Mesenchymal stem cell (in vitro differentiated cells and primary cell): Measurements from ENCODE around the gene COL3A1.
A peak's percentile ranks its signal among the peaks of the same experiment; 100 is the strongest.

Source experiments
- DNase-seq: peaks from one replicate; pipeline ENCODE4 v3.0.0-alpha.2; 2013
- H2AFZ ChIP-seq: one replicate; pipeline ENCODE4 v1.6.1; 2013; ENCODE audit warnings: low read depth, mild to moderate bottlenecking, control low read depth, inconsistent platforms, low read length, moderate library complexity
- H2AK5ac ChIP-seq: 2 replicates; pipeline ENCODE4 v1.6.1; 2013; ENCODE audit warnings: low read length, moderate library complexity, mild to moderate bottlenecking, inconsistent platforms; ENCODE audit not compliant: severe bottlenecking
- H2BK120ac ChIP-seq: one replicate; pipeline ENCODE4 v1.6.1; 2013; ENCODE audit warnings: low read depth, mild to moderate bottlenecking, inconsistent platforms, low read length, moderate library complexity
- H2BK12ac ChIP-seq, 2 experiments: one replicate each; pipeline ENCODE4 v1.6.1; 2013; ENCODE audit warnings: inconsistent platforms in 2 of 2, low read length in 2 of 2, mild to moderate bottlenecking in 2 of 2, moderate library complexity in 2 of 2, control low read depth in 1 of 2
- H2BK15ac ChIP-seq: one replicate; pipeline ENCODE4 v1.6.1; 2013; ENCODE audit warnings: mild to moderate bottlenecking, low read depth, inconsistent platforms; ENCODE audit not compliant: poor library complexity, severe bottlenecking
- H2BK5ac ChIP-seq: 2 replicates; pipeline ENCODE4 v1.6.1; 2013; ENCODE audit warnings: low read depth, mild to moderate bottlenecking, low read length, control low read depth, inconsistent platforms; ENCODE audit not compliant: poor library complexity, severe bottlenecking
- H3K14ac ChIP-seq, 2 experiments: one replicate each; pipeline ENCODE4 v1.6.1; 2013; ENCODE audit warnings: inconsistent platforms in 2 of 2, low read length in 2 of 2, control low read depth in 1 of 2, mild to moderate bottlenecking in 1 of 2, moderate library complexity in 1 of 2
- H3K18ac ChIP-seq, 2 experiments: one replicate each; pipeline ENCODE4 v1.6.1; 2013; ENCODE audit warnings: inconsistent platforms in 2 of 2, low read length in 2 of 2, control low read depth in 1 of 2, low read depth in 1 of 2, mild to moderate bottlenecking in 1 of 2
- H3K23ac ChIP-seq, 2 experiments: one replicate each; pipeline ENCODE4 v1.6.1; 2013; ENCODE audit warnings: inconsistent platforms in 2 of 2, low read length in 2 of 2, mild to moderate bottlenecking in 2 of 2, moderate library complexity in 2 of 2, control low read depth in 1 of 2
- H3K27ac ChIP-seq: 2 replicates; pipeline ENCODE4 v1.5.1; 2013; ENCODE audit warnings: mild to moderate bottlenecking, moderate library complexity, low read length, control low read depth, inconsistent platforms; ENCODE audit not compliant: poor library complexity, severe bottlenecking
- H3K27me3 ChIP-seq, 2 experiments: 2 replicates each; pipeline versions ENCODE4 v1.6.1 to v1.7.0; 2013; ENCODE audit warnings: low read length in 2 of 2, mild to moderate bottlenecking in 2 of 2, moderate library complexity in 2 of 2, control low read depth in 1 of 2, inconsistent platforms in 1 of 2; ENCODE audit not compliant: control insufficient read depth in 1 of 2, insufficient read depth in 1 of 2
- H3K36me3 ChIP-seq, 2 experiments: 2 replicates each; pipeline versions ENCODE4 v1.6.1 to v1.7.0; 2013; ENCODE audit warnings: low read length in 2 of 2, control low read depth in 1 of 2, inconsistent platforms in 1 of 2, low read depth in 1 of 2, mild to moderate bottlenecking in 1 of 2; ENCODE audit not compliant: insufficient read depth in 2 of 2, control insufficient read depth in 1 of 2
- H3K4ac ChIP-seq, 2 experiments: one replicate each; pipeline ENCODE4 v1.6.1; 2013; ENCODE audit warnings: inconsistent platforms in 2 of 2, low read length in 2 of 2, mild to moderate bottlenecking in 2 of 2, moderate library complexity in 2 of 2, control low read depth in 1 of 2, low read depth in 1 of 2
- H3K4me1 ChIP-seq: 2 replicates; pipeline ENCODE4 v1.6.1; 2013; ENCODE audit warnings: low read depth, low read length, control low read depth; ENCODE audit not compliant: control insufficient read depth, insufficient read depth
- H3K4me2 ChIP-seq: 2 replicates; pipeline ENCODE4 v1.6.1; 2013; ENCODE audit warnings: low read length, mild to moderate bottlenecking, inconsistent platforms; ENCODE audit not compliant: poor library complexity, severe bottlenecking
- H3K4me3 ChIP-seq, 2 experiments: 2 replicates each; pipeline versions ENCODE4 v1.5.1 to v1.7.0; 2013; ENCODE audit warnings: low read length in 2 of 2, mild to moderate bottlenecking in 2 of 2, control low read depth in 1 of 2, low read depth in 1 of 2; ENCODE audit not compliant: insufficient read depth in 1 of 2
- H3K79me1 ChIP-seq: replicated peaks from 2 replicates; pipeline ENCODE4 v1.6.1; 2013; ENCODE audit warnings: mild to moderate bottlenecking, control low read depth, low read length, inconsistent platforms; ENCODE audit not compliant: poor library complexity, severe bottlenecking
- H3K9ac ChIP-seq: 2 replicates; pipeline ENCODE4 v1.7.0; 2013; ENCODE audit warnings: mild to moderate bottlenecking, low read length, moderate library complexity
- H3K9me3 ChIP-seq: 2 replicates; pipeline ENCODE4 v1.7.0; 2013; ENCODE audit warnings: mild to moderate bottlenecking, low read length; ENCODE audit not compliant: control insufficient read depth
- H4K8ac ChIP-seq: one replicate; pipeline ENCODE4 v1.6.1; 2013; ENCODE audit warnings: inconsistent platforms, mild to moderate bottlenecking, low read length, moderate library complexity
- H4K91ac ChIP-seq: one replicate; pipeline ENCODE4 v1.6.1; 2013; ENCODE audit warnings: mild to moderate bottlenecking, low read length, inconsistent platforms
- WGBS: methylation state at CpG from one replicate; pipeline ENCODE4 v1.1.7; 2013; ENCODE audit warnings: mixed read lengths; 5-methylcytosine and 5-hydroxymethylcytosine counted together

Gene COL3A1

DNA sequence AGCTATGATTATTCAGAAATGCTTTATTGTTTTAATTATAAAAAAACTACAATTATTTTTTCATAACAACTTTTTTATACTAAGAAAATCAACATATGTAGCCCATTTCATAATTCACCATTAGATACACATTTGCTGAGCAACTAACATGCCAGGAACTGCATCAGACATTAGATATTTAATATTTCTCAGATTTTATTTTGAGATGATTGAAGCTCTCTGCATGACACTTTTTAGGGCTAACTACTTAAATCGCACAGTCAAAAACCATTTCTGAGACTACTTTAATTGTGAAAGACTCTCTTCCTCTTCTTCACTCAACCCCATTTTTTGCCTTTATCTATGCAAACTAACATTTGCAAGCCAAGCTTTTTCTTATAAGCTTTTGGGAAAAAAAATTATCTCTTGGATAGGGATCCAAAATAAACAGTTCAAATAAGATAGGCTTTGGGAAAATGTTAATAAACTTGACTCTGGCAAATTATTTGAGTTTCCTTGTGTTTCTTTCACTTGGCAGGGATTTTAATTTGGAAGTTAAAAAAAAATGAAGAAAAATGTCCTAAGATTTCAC, 9.1 kb upstream of the COL3A1 start:
- H3K4ac ChIP-seq: no peak overlapping the region

DNA sequence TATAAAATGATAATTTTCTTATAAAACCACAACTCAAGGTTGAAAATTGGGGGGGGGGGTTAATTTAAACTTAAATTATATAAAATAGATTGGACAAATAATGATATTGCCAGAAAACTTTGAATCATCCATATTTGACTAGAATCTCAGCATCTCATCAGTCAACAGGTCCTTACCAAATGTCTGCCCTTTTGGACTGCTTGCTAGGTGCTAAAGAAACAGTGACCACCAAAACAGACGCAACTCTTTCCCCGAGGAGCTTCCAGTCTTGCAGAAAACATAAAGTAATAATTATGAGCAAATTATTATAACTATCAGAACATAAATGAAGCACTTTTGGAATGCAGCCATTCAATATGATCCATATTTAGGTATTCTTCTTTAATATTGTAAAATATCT, 8.6 kb upstream of the COL3A1 start:
- Histone ChIP-seq H3K23ac (no peak overlapping the region), H2AK5ac (no peak overlapping the region), H3K4me1 (no peaks in the 10 kb centered on the region), H2BK15ac (no peak overlapping the region), H4K91ac (no peak overlapping the region), H3K79me1 (no peaks in the 10 kb centered on the region), H3K4me3 (peak overlapping the region in 1 of 2 experiments; percentile 42), H3K9me3 (no peaks in the 10 kb centered on the region), H3K4me2 (no peak overlapping the region), H2AFZ (no peak overlapping the region), H3K27me3 (no peaks in the 10 kb centered on the region), H4K8ac (no peak overlapping the region), H2BK5ac (no peak overlapping the region), H3K14ac (no peak overlapping the region), H3K18ac (no peak overlapping the region), H3K4ac (no peak overlapping the region), H3K9ac (peak overlapping the region; percentile 76), H3K27ac (no peak overlapping the region), H2BK12ac (no peak overlapping the region), H3K36me3 (no peaks in the 10 kb centered on the region), H2BK120ac (no peak overlapping the region)
- no peak for DNase-seq
- no CpG with 5 or more reads among the region's 2 CpGs for WGBS

More for the DNA sequence above, 9.1 kb upstream of the COL3A1 start:
- no peak overlapping the region for H4K8ac ChIP-seq
- H3K4me1 ChIP-seq: no peaks in the 10 kb centered on the region
- no peak overlapping the region for H3K18ac ChIP-seq
- no peak overlapping the region for H3K9ac ChIP-seq
- H2BK12ac ChIP-seq: no peak overlapping the region
- no peaks in the 10 kb centered on the region for H3K27me3 ChIP-seq
- no peak overlapping the region for H2AK5ac ChIP-seq
- no peaks in the 10 kb centered on the region for H3K79me1 ChIP-seq
- H3K36me3 ChIP-seq: no peaks in the 10 kb centered on the region
- H3K4me2 ChIP-seq: no peak overlapping the region
- H3K27ac ChIP-seq: no peak overlapping the region
- H3K9me3 ChIP-seq: no peaks in the 10 kb centered on the region
- no peak for DNase-seq
- H2BK5ac ChIP-seq: no peak overlapping the region
- H3K4me3 ChIP-seq: no peak overlapping the region
- H2BK15ac ChIP-seq: no peak overlapping the region
- no peak overlapping the region for H3K14ac ChIP-seq
- no peak overlapping the region for H3K23ac ChIP-seq
- no peak overlapping the region for H2AFZ ChIP-seq
- no peak overlapping the region for H2BK120ac ChIP-seq
- no peak overlapping the region for H4K91ac ChIP-seq
- 100% methylated on average over 1 of the region's 1 CpG for WGBS

DNA sequence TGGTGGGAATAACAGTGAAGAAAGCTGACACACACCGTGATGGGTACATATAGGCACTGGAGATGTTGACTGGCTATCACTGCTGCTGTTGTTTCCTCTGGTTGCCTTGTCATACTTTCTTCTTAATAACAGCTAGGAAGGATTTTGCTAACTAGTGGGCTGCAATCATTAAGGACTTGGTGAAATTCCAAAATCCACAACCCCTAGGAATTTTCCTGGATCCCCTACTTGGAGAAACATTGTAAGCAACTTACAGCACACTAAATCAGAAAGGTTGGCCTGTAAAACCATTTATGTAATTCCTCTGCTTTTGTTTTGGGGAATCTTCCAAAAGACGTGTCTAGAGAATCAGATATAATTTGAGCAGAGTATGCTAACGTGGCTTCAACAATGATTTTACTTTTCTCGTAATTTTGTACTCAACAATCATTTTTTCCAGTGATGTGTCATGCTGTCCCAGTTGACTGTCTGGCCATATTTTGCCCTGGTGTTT, 8.0 kb upstream of the COL3A1 start:
- Histone ChIP-seq H3K9me3 (no peaks in the 10 kb centered on the region), H4K91ac (no peak overlapping the region), H3K9ac (peak overlapping the region; percentile 76)

DNA sequence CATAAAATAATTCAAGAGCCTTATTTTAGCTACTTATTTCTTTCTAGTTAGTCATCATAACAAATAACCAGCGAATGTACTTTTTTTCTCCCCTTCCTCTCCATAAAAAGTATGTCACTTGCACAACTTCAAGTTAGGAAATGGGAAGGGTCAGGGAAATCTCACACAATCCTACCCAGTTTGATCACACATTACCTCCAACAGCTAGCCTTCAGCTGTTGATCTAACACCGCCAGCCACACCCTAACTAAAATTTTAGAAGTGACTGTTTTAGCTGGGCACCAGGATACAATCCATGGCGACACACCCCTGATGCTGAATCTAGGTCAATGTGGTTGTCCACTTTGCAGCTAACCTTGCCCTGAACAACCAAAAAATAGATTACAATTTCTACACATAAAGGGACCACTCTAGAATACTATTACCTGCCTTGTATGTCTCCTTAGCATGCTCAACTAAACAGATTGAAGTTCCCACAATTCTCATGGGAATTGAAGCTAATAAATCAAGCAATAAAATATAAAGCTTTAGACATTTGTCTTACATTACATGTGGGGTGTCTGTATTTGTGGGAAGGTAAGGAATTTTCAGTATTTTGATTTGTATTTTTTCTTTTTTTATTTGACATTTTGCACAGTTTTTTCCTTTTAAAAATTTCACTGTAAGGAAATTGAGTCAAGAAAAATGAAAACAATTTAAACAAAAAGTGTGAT, 7.3 kb upstream of the COL3A1 start:
- Histone ChIP-seq H3K23ac (no peak overlapping the region), H2BK120ac (peak overlapping the region; percentile 61), H2BK15ac (no peak overlapping the region), H4K91ac (no peak overlapping the region), H3K27me3 (no peaks in the 10 kb centered on the region), H3K36me3 (no peaks in the 10 kb centered on the region), H2BK12ac (peak overlapping the region in 1 of 2 experiments; percentile 59), H3K4me2 (no peak overlapping the region), H4K8ac (no peak overlapping the region), H3K14ac (no peak overlapping the region), H3K79me1 (no peaks in the 10 kb centered on the region), H3K4ac (no peak overlapping the region), H2AK5ac (no peak overlapping the region), H3K9ac (peak overlapping the region; percentile 76), H3K4me3 (peak overlapping the region in 1 of 2 experiments; percentile 1), H3K9me3 (no peaks in the 10 kb centered on the region), H3K18ac (peak overlapping the region in 1 of 2 experiments; percentile 4), H3K4me1 (no peaks in the 10 kb centered on the region), H3K27ac (no peak overlapping the region), H2AFZ (no peak overlapping the region), H2BK5ac (no peak overlapping the region)
- 98% methylated on average over 3 of the region's 3 CpGs for WGBS
- no peak for DNase-seq

More for the DNA sequence above, 8.0 kb upstream of the COL3A1 start:
- H4K8ac ChIP-seq: no peak overlapping the region
- H3K27ac ChIP-seq: no peak overlapping the region
- no peak overlapping the region for H3K4me2 ChIP-seq
- no peak for DNase-seq
- H3K23ac ChIP-seq: no peak overlapping the region
- H2BK5ac ChIP-seq: no peak overlapping the region
- H2BK12ac ChIP-seq: peak overlapping the region in 1 of 2 experiments; percentile 18
- 97% methylated on average over 4 of the region's 4 CpGs for WGBS
- no peak overlapping the region for H2AK5ac ChIP-seq
- no peak overlapping the region for H2BK15ac ChIP-seq
- no peak overlapping the region for H3K18ac ChIP-seq
- no peak overlapping the region for H2BK120ac ChIP-seq
- no peaks in the 10 kb centered on the region for H3K79me1 ChIP-seq
- no peak overlapping the region for H3K14ac ChIP-seq
- no peaks in the 10 kb centered on the region for H3K36me3 ChIP-seq
- no peaks in the 10 kb centered on the region for H3K27me3 ChIP-seq
- H3K4me3 ChIP-seq: peak overlapping the region in 1 of 2 experiments; percentile 42
- H3K4me1 ChIP-seq: no peaks in the 10 kb centered on the region
- H2AFZ ChIP-seq: no peak overlapping the region
- no peak overlapping the region for H3K4ac ChIP-seq
